Ammon's horn (tissue), 1 donor: ENCODE results near the gene MEIS2.

Experiments used
- DNase-seq: peaks from one replicate; pipeline ENCODE4 v3.0.0-alpha.2; 2016; ENCODE audit warnings: low spot score

The MEIS2 gene

GRCh38 chr15:37112971-37113670 lies 12.8 kb upstream of the MEIS2 start:
- no peak for DNase-seq

- DNase-seq: no peak
Observed at GRCh38 chr15:37112171-37112570, 11.8 kb upstream of the MEIS2 start.

- DNase-seq: no peak
Observed at GRCh38 chr15:37111427-37111717, 11.0 kb upstream of the MEIS2 start.

GRCh38 chr15:37109872-37110572 lies 9.7 kb upstream of the MEIS2 start:
- no peak for DNase-seq

- no peak for DNase-seq
Observed at GRCh38 chr15:37109168-37109871, 9.0 kb upstream of the MEIS2 start.

GRCh38 chr15:37108381-37109167 lies 8.2 kb upstream of the MEIS2 start:
- DNase-seq: no peak

GRCh38 chr15:37107744-37108380 lies 7.5 kb upstream of the MEIS2 start:
- DNase-seq: no peak

- no peak for DNase-seq
Observed at GRCh38 chr15:37107071-37107743, 6.9 kb upstream of the MEIS2 start.

- peak; percentile 53 for DNase-seq
Observed at GRCh38 chr15:37106490-37107001, 6.2 kb upstream of the MEIS2 start.

- no peak for DNase-seq
Observed at GRCh38 chr15:37105889-37106288, 5.5 kb upstream of the MEIS2 start.

GRCh38 chr15:37105029-37105428 lies 4.7 kb upstream of the MEIS2 start:
- DNase-seq: no peak

- DNase-seq: no peak
Observed at GRCh38 chr15:37104424-37104981, 4.2 kb upstream of the MEIS2 start.

- DNase-seq: no peak
Observed at GRCh38 chr15:37103475-37104423, 3.4 kb upstream of the MEIS2 start.

- no peak for DNase-seq
Observed at GRCh38 chr15:37103163-37103435, 2.8 kb upstream of the MEIS2 start.

- no peak for DNase-seq
Observed at GRCh38 chr15:37102305-37103162, 2.2 kb upstream of the MEIS2 start.

- peak; percentile 27 for DNase-seq
Observed at GRCh38 chr15:37101980-37102304, 1.6 kb upstream of the MEIS2 start.

GRCh38 chr15:37100966-37101215 lies 542 bp upstream of the MEIS2 start:
- no peak for DNase-seq

GRCh38 chr15:37099319-37100108 lies 835 bp downstream of the MEIS2 start:
- no peak for DNase-seq
